NK-92 (cell line): ENCODE data around the gene NF1.
"Not testable (repeated sequence)": the region's sequence is repeated elsewhere in the genome, so short reads cannot be mapped to it uniquely, and the experiment has no call there.

Source experiments
- DNase-seq: peaks from one replicate; lab custom pipeline; 2025; ENCODE audit not compliant: unreplicated experiment; lab: John Stamatoyannopoulos, UW

The NF1 gene

GRCh38 chr17:31321966-31322365 is 227.2 kb downstream of the NF1 start:
- no peak for DNase-seq

GRCh38 chr17:31323551-31323950 is 228.8 kb downstream of the NF1 start:
- no peak for DNase-seq

- no peak for DNase-seq
Measured at GRCh38 chr17:31327534-31328159, 232.9 kb downstream of the NF1 start.

- no peak for DNase-seq
Measured at GRCh38 chr17:31328160-31328535, 233.4 kb downstream of the NF1 start.

GRCh38 chr17:31329221-31329620 is 234.4 kb downstream of the NF1 start:
- DNase-seq = no peak

GRCh38 chr17:31339906-31340661 is 245.3 kb downstream of the NF1 start:
- DNase-seq = no peak

GRCh38 chr17:31345191-31345747 is 250.5 kb downstream of the NF1 start:
- DNase-seq = not testable (repeated sequence)

- no peak for DNase-seq
Measured at GRCh38 chr17:31349454-31349853, 254.7 kb downstream of the NF1 start.

GRCh38 chr17:31355935-31356334 is 261.2 kb downstream of the NF1 start:
- no peak for DNase-seq

- no peak for DNase-seq
Measured at GRCh38 chr17:31357091-31357490, 262.3 kb downstream of the NF1 start.

- no peak for DNase-seq
Measured at GRCh38 chr17:31357839-31358394, 263.1 kb downstream of the NF1 start.

GRCh38 chr17:31364012-31364411 is 269.2 kb downstream of the NF1 start:
- no peak for DNase-seq

GRCh38 chr17:31366088-31366487 is 271.3 kb downstream of the NF1 start:
- DNase-seq = no peak

GRCh38 chr17:31369266-31369665 is 274.5 kb downstream of the NF1 start:
- no peak for DNase-seq

GRCh38 chr17:31371511-31372097 is 276.8 kb downstream of the NF1 start:
- no peak for DNase-seq

GRCh38 chr17:31373150-31374093 is 278.6 kb downstream of the NF1 start:
- DNase-seq = no peak

GRCh38 chr17:31374094-31374447 is 279.3 kb downstream of the NF1 start:
- no peak for DNase-seq

GRCh38 chr17:31374503-31374902 is 279.7 kb downstream of the NF1 start:
- no peak for DNase-seq

GRCh38 chr17:31378638-31379037 is 283.9 kb downstream of the NF1 start:
- DNase-seq = no peak

GRCh38 chr17:31379597-31380205 is 284.9 kb downstream of the NF1 start:
- no peak for DNase-seq
